Keratinocyte (primary cell): ENCODE results near the gene MMEL1.

ENCODE experiments used
- CTCF ChIP-seq, 3 experiments: IDR thresholded peaks in 1 of 3; conservative IDR thresholded peaks in 1 of 3; optimal IDR thresholded peaks in 1 of 3; 2 replicates in 2 of 3; 3 replicates in 1 of 3; pipeline versions ENCODE3 to v1.5.1; 2011; ENCODE audit warnings: low read length in 3 of 3, mild to moderate bottlenecking in 3 of 3, moderate library complexity in 2 of 3, control low read depth in 1 of 3, inconsistent platforms in 1 of 3; ENCODE audit not compliant: insufficient read depth in 2 of 3; ENCODE audit errors: extremely low read depth in 1 of 3
- EZH2 ChIP-seq: IDR thresholded peaks from one replicate; pipeline ENCODE4 v1.6.1; 2012; ENCODE audit warnings: inconsistent platforms, mild to moderate bottlenecking, low read length, moderate library complexity

- TF ChIP-seq CTCF (optimal IDR thresholded peaks at IDR 0.05 in 1 of 3, IDR thresholded peaks at IDR 0.05 in 1 of 3, conservative IDR thresholded peaks at IDR 0.05 in 1 of 3; ENCODE audit: extremely low read depth in 1 of 3, insufficient read depth in 2 of 3, low read length in 3 of 3) (peak; percentile 87 to 97 (median 96)), EZH2 (no peak)
These were observed 84.7 kb downstream of the MMEL1 start for GRCh38 chr1:2548068-2548589.
